HepG2 (cell line): ENCODE results near the gene DCTN3. TPM values are rescaled to one million over a fixed set of nuclear protein-coding genes. Genes with fewer than 3 reads are reported as not detected.

ENCODE experiments used
- CENPX ChIP-seq: sonication (generic); formaldehyde crosslinking; IDR thresholded peaks from 2 replicates; pipeline ENCODE4 v1.9.0; 2021; ENCODE audit warnings: mild to moderate bottlenecking, missing genetic modification reagents, moderate library complexity
- EP300 ChIP-seq, 3 experiments: sonication (generic) in 1 of 3; formaldehyde crosslinking in 1 of 3; IDR thresholded peaks; 2 replicates each; pipeline versions ENCODE4 v1.5.1 to v1.6.1; 2011 to 2020; ENCODE audit warnings: low read depth in 2 of 3, low read length in 2 of 3, borderline replicate concordance in 1 of 3, improper control_type of control experiment in 1 of 3, mild to moderate bottlenecking in 1 of 3, missing genetic modification reagents in 1 of 3, moderate library complexity in 1 of 3
- HNF4G ChIP-seq, 2 experiments: sonication (generic) in 1 of 2; formaldehyde crosslinking in 1 of 2; IDR thresholded peaks; 2 replicates each; pipeline versions ENCODE4 v1.4.0 to v1.6.1; 2011 to 2020; ENCODE audit warnings: borderline replicate concordance in 2 of 2, low read depth in 2 of 2, mild to moderate bottlenecking in 2 of 2, low read length in 1 of 2, missing genetic modification reagents in 1 of 2, moderate library complexity in 1 of 2
- KDM2A ChIP-seq: sonication (generic); formaldehyde crosslinking; IDR thresholded peaks from 2 replicates; pipeline ENCODE4 v1.4.0; 2020; ENCODE audit warnings: low read depth, missing genetic modification reagents, borderline replicate concordance
- MAF1 ChIP-seq: sonication (generic); formaldehyde crosslinking; IDR thresholded peaks from 2 replicates; pipeline ENCODE4 v1.5.0; 2020; ENCODE audit warnings: missing genetic modification reagents, borderline replicate concordance
- MIER2 ChIP-seq: IDR thresholded peaks from 2 replicates; pipeline ENCODE4 v1.6.1; 2016; ENCODE audit warnings: missing biosample characterization, missing genetic modification reagents
- SAP130 ChIP-seq: IDR thresholded peaks from 2 replicates; pipeline ENCODE4 v1.6.1; 2016; ENCODE audit warnings: low read depth
- SMC3 ChIP-seq: IDR thresholded peaks from 2 replicates; pipeline ENCODE4 v1.6.1; 2011; ENCODE audit warnings: low read length, improper control_type of control experiment
- TCF7 ChIP-seq: sonication (generic); IDR thresholded peaks from 2 replicates; pipeline ENCODE4 v1.6.1; 2016; ENCODE audit warnings: antibody characterized with exemption, low read depth
- ZBTB3 ChIP-seq: sonication (generic); formaldehyde crosslinking; IDR thresholded peaks from 2 replicates; pipeline ENCODE4 v1.4.0; 2020; ENCODE audit warnings: low read depth, mild to moderate bottlenecking, moderate library complexity, missing genetic modification reagents, borderline replicate concordance
- ZNF547 ChIP-seq: sonication (generic); formaldehyde crosslinking; IDR thresholded peaks from 2 replicates; pipeline ENCODE4 v1.5.1; 2020; ENCODE audit warnings: mild to moderate bottlenecking, missing genetic modification reagents
- ZNF816 ChIP-seq: sonication (generic); formaldehyde crosslinking; IDR thresholded peaks from 2 replicates; pipeline ENCODE4 v1.8.0; 2022; ENCODE audit warnings: missing genetic modification reagents, mild to moderate bottlenecking, borderline replicate concordance
- polyA plus RNA-seq, 8 experiments: library from polyadenylated mRNA; depleted of rRNA in 3 of 8; stranded (reverse) in 7 of 8; unstranded in 1 of 8; fragments of >200 nt; fragmentation: Illumina TruSeq in 4 of 8; extraction: Trizol in 4 of 8; gene quantifications; 2 replicates each; pipeline versions ENCODE4 v1.2.1 to v1.2.3, GENCODE V29; 2011 to 2016; ENCODE audit warnings: low read depth in 4 of 8, missing spikeins in 1 of 8, mixed read lengths in 1 of 8; ENCODE audit not compliant: insufficient read depth in 1 of 8
- total RNA-seq, 5 experiments: library from RNA; depleted of rRNA; stranded (reverse); fragments of >200 nt; fragmentation: Illumina TruSeq; extraction: Trizol; gene quantifications; 2 replicates each; pipeline ENCODE4 v1.2.3, GENCODE V29; 2016; ENCODE audit warnings: low read depth in 1 of 5
- TF ChIP-seq, protein P1 (sequence below): IDR thresholded peaks from 2 replicates; pipeline ENCODE4 v1.6.1; 2016; ENCODE audit warnings: mild to moderate bottlenecking
- TF ChIP-seq, protein P2 (sequence below): sonication (generic); formaldehyde crosslinking; IDR thresholded peaks from 2 replicates; pipeline ENCODE4 v1.4.0; 2020; ENCODE audit warnings: mild to moderate bottlenecking, missing genetic modification reagents
- TF ChIP-seq, protein P3 (sequence below): sonication (generic); formaldehyde crosslinking; IDR thresholded peaks from 2 replicates; pipeline ENCODE4 v1.4.0; 2020; ENCODE audit warnings: missing genetic modification reagents
- TF ChIP-seq, protein P4 (sequence below): sonication (generic); formaldehyde crosslinking; IDR thresholded peaks from 2 replicates; pipeline ENCODE4 v1.4.0; 2020; ENCODE audit warnings: missing genetic modification reagents
- TF ChIP-seq, protein P5 (sequence below): sonication (generic); formaldehyde crosslinking; IDR thresholded peaks from 2 replicates; pipeline ENCODE4 v1.4.0; 2020; ENCODE audit warnings: missing genetic modification reagents, low read depth, mild to moderate bottlenecking, borderline replicate concordance

The DCTN3 gene
- total and polyA plus RNA-seq, 2 of the 13 experiments (the other 11 are each of a cell fraction or from before 2014, with no cell fraction given) = 27.4 to 34.5 TPM

DNA sequence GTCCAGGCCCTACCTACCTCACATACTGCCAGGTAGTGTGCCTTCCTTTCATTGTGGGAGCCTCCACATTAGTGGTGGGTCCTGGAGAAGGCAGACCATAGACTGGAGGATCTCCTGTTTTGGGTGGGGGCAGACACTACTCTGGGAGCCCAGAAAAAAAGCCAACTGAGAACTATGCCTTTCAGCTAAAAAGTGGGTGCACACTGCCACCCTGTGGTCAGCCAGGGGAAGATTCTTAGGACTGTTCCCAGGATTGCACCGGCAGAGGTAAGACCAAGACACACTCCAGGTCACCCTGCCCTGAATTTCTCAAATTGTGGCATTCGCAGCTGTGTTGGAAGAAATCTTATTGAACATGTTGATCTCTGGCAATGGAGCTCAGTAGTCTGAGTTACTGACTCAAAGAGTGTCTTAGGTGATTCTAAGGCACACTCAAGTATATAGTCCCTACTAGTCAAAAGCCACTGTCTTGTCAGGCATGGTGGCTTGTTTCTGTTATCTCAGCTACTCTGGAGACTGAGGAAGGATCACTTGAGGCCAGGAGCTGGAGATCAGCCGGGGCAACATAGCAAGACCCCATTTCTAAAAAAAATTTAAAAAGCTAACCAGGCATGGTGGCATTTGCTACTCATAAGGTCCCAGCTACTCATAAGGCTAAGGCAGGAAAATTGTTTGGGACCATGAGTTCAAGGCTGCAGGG is 13.7 kb upstream of the DCTN3 start (continued):
- TF ChIP-seq EP300 (IDR thresholded peaks at IDR 0.05; ENCODE audit: low read depth in 2 of 2, low read length in 2 of 2) = no peak
- 0 out of 2 replicates have a peak, but pooled peaks have one; percentile 9 for TF ChIP-seq EP300 (CRISPR knock-in tag; IDR thresholded peaks at IDR 0.05; ENCODE audit: borderline replicate concordance)
- TF ChIP-seq, protein P1, sequence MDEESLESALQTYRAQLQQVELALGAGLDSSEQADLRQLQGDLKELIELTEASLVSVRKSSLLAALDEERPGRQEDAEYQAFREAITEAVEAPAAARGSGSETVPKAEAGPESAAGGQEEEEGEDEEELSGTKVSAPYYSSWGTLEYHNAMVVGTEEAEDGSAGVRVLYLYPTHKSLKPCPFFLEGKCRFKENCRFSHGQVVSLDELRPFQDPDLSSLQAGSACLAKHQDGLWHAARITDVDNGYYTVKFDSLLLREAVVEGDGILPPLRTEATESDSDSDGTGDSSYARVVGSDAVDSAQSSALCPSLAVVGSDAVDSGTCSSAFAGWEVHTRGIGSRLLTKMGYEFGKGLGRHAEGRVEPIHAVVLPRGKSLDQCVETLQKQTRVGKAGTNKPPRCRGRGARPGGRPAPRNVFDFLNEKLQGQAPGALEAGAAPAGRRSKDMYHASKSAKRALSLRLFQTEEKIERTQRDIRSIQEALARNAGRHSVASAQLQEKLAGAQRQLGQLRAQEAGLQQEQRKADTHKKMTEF (CRISPR knock-in tag) = peak; percentile 23; the same call in 1 of the 2 replicates
- 0 out of 2 replicates have a peak, but pooled peaks have one; percentile 32 for TF ChIP-seq SAP130 (CRISPR knock-in tag)
- TF ChIP-seq, protein P2, sequence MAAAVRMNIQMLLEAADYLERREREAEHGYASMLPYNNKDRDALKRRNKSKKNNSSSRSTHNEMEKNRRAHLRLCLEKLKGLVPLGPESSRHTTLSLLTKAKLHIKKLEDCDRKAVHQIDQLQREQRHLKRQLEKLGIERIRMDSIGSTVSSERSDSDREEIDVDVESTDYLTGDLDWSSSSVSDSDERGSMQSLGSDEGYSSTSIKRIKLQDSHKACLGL (CRISPR knock-in tag) = no peak
- TF ChIP-seq MIER2 (CRISPR knock-in tag) = no peak
- TF ChIP-seq ZBTB3 (CRISPR knock-in tag) = no peak
- TF ChIP-seq, protein P3, sequence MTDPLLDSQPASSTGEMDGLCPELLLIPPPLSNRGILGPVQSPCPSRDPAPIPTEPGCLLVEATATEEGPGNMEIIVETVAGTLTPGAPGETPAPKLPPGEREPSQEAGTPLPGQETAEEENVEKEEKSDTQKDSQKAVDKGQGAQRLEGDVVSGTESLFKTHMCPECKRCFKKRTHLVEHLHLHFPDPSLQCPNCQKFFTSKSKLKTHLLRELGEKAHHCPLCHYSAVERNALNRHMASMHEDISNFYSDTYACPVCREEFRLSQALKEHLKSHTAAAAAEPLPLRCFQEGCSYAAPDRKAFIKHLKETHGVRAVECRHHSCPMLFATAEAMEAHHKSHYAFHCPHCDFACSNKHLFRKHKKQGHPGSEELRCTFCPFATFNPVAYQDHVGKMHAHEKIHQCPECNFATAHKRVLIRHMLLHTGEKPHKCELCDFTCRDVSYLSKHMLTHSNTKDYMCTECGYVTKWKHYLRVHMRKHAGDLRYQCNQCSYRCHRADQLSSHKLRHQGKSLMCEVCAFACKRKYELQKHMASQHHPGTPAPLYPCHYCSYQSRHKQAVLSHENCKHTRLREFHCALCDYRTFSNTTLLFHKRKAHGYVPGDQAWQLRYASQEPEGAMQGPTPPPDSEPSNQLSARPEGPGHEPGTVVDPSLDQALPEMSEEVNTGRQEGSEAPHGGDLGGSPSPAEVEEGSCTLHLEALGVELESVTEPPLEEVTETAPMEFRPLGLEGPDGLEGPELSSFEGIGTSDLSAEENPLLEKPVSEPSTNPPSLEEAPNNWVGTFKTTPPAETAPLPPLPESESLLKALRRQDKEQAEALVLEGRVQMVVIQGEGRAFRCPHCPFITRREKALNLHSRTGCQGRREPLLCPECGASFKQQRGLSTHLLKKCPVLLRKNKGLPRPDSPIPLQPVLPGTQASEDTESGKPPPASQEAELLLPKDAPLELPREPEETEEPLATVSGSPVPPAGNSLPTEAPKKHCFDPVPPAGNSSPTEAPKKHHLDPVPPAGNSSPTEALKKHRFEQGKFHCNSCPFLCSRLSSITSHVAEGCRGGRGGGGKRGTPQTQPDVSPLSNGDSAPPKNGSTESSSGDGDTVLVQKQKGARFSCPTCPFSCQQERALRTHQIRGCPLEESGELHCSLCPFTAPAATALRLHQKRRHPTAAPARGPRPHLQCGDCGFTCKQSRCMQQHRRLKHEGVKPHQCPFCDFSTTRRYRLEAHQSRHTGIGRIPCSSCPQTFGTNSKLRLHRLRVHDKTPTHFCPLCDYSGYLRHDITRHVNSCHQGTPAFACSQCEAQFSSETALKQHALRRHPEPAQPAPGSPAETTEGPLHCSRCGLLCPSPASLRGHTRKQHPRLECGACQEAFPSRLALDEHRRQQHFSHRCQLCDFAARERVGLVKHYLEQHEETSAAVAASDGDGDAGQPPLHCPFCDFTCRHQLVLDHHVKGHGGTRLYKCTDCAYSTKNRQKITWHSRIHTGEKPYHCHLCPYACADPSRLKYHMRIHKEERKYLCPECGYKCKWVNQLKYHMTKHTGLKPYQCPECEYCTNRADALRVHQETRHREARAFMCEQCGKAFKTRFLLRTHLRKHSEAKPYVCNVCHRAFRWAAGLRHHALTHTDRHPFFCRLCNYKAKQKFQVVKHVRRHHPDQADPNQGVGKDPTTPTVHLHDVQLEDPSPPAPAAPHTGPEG (CRISPR knock-in tag) = no peak
- TF ChIP-seq, protein P4, sequence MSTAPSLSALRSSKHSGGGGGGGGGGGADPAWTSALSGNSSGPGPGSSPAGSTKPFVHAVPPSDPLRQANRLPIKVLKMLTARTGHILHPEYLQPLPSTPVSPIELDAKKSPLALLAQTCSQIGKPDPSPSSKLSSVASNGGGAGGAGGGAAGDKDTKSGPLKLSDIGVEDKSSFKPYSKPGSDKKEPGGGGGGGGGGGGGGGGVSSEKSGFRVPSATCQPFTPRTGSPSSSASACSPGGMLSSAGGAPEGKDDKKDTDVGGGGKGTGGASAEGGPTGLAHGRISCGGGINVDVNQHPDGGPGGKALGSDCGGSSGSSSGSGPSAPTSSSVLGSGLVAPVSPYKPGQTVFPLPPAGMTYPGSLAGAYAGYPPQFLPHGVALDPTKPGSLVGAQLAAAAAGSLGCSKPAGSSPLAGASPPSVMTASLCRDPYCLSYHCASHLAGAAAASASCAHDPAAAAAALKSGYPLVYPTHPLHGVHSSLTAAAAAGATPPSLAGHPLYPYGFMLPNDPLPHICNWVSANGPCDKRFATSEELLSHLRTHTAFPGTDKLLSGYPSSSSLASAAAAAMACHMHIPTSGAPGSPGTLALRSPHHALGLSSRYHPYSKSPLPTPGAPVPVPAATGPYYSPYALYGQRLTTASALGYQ (CRISPR knock-in tag) = no peak
- no peak for TF ChIP-seq ZNF547
- no peak for TF ChIP-seq HNF4G (IDR thresholded peaks at IDR 0.05; ENCODE audit: borderline replicate concordance, low read depth, low read length)
- no peak for TF ChIP-seq HNF4G (CRISPR knock-in tag; IDR thresholded peaks at IDR 0.05; ENCODE audit: borderline replicate concordance, low read depth)
- TF ChIP-seq KDM2A (CRISPR knock-in tag) = peak; percentile 48
- TF ChIP-seq CENPX (CRISPR knock-in tag) = no peak
- TF ChIP-seq, protein P5, sequence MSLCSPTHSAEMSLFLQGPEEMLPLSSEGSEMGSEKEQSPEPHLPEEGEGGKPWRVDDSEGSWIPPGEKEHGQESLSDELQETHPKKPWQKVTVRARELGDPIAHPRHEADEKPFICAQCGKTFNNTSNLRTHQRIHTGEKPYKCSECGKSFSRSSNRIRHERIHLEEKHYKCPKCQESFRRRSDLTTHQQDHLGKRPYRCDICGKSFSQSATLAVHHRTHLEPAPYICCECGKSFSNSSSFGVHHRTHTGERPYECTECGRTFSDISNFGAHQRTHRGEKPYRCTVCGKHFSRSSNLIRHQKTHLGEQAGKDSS (CRISPR knock-in tag) = no peak
- TF ChIP-seq ZNF816 = no peak
- peak; percentile 80 for TF ChIP-seq SMC3
- TF ChIP-seq MAF1 (CRISPR knock-in tag) = no peak
- no peak for TF ChIP-seq TCF7
